Caco-2 (cell line): Measurements from ENCODE around the gene METAP1. TPM values are rescaled to one million over a fixed set of nuclear protein-coding genes. Genes with fewer than 3 reads are reported as not detected.
A peak's percentile ranks its signal among the peaks of the same experiment; 100 is the strongest.

Experiments used
- BruUV-seq: library from RNA; stranded (reverse); fragments of 400-500 nt; replicated peaks from 2 replicates; lab custom pipeline; 2021; lab: Mats Ljungman, UMichigan
- CTCF ChIA-PET: fragments of 300-600 bp; sonication (Branson Sonifier 250); formaldehyde crosslinking; loops from one replicate; lab custom pipeline; 2022; ENCODE audit warnings: antibody characterized with exemption; lab: Charles Lee
- POLR2A ChIA-PET: fragments of 300-600 bp; sonication (Branson Sonifier 250); formaldehyde crosslinking; loops from one replicate; lab custom pipeline; 2022; ENCODE audit warnings: antibody characterized with exemption; lab: Charles Lee
- DNase-seq, 2 experiments: peaks; one replicate each; pipeline versions ENCODE4 v3.0.0 to v3.0.0-alpha.2; 2020 to 2022
- H3K27me3 ChIP-seq: replicated peaks from 2 replicates; pipeline ENCODE4 v1.6.0; 2011; ENCODE audit warnings: low read length; ENCODE audit not compliant: control insufficient read depth, insufficient read depth
- H3K36me3 ChIP-seq: 2 replicates; pipeline ENCODE4 v1.5.1; 2011; ENCODE audit warnings: low read length; ENCODE audit not compliant: control insufficient read depth, insufficient read depth
- H3K4me1 ChIP-seq: fragments of 250-450 bp; sonication (Bioruptor Pico); 2 replicates; pipeline ENCODE4 v1.5.1; 2020; ENCODE audit warnings: mild to moderate bottlenecking
- H3K4me3 ChIP-seq: 2 replicates; pipeline ENCODE4 v1.5.1; 2011; ENCODE audit warnings: low read depth, mild to moderate bottlenecking, control low read depth, low read length
- H3K9me3 ChIP-seq: fragments of 250-450 bp; sonication (Bioruptor Pico); 2 replicates; pipeline ENCODE4 v1.5.1; 2020; ENCODE audit warnings: mild to moderate bottlenecking, moderate library complexity
- H3K27ac Mint-ChIP-seq: one replicate; pipeline ENCODE4 v1.8.0; 2022; ENCODE audit warnings: mixed read lengths; ENCODE audit not compliant: unreplicated experiment
- H3K27me3 Mint-ChIP-seq: one replicate; pipeline ENCODE4 v1.8.0; 2022; ENCODE audit warnings: mixed read lengths; ENCODE audit not compliant: insufficient read depth, unreplicated experiment
- H3K36me3 Mint-ChIP-seq: one replicate; pipeline ENCODE4 v1.8.0; 2022; ENCODE audit warnings: mild to moderate bottlenecking, mixed read lengths; ENCODE audit not compliant: insufficient read depth, unreplicated experiment
- H3K4me1 Mint-ChIP-seq: one replicate; pipeline ENCODE4 v1.8.0; 2022; ENCODE audit warnings: low read depth, mixed read lengths; ENCODE audit not compliant: unreplicated experiment
- H3K4me3 Mint-ChIP-seq: one replicate; pipeline ENCODE4 v1.8.0; 2022; ENCODE audit warnings: mild to moderate bottlenecking, moderate library complexity, mixed read lengths; ENCODE audit not compliant: unreplicated experiment
- H3K9me3 Mint-ChIP-seq: one replicate; pipeline ENCODE4 v1.8.0; 2022; ENCODE audit warnings: mixed read lengths; ENCODE audit not compliant: unreplicated experiment
- intact Hi-C: fragments of 100-400 bp; cut with micrococcal nuclease; formaldehyde crosslinking; loops from one replicate; pipeline ENCODE4 v1.10.0; 2022; ENCODE audit not compliant: unreplicated experiment
- total RNA-seq: library from RNA; stranded (reverse); gene quantifications from 2 replicates; pipeline ENCODE4 v1.2.3, GENCODE V29; 2022
- TF ChIP-seq, protein P1 (sequence below), 2 experiments: fragments of 200-600 bp in 1 of 2; IDR thresholded peaks; 1 replicate in 1 of 2; 2 replicates in 1 of 2; pipeline versions ENCODE4 v1.5.1 to v1.8.0; 2011 to 2022; ENCODE audit warnings: antibody characterized with exemption in 1 of 2, control low read depth in 1 of 2, inconsistent platforms in 1 of 2, low read depth in 1 of 2, low read length in 1 of 2, mild to moderate bottlenecking in 1 of 2, moderate library complexity in 1 of 2; ENCODE audit not compliant: insufficient read depth in 1 of 2, severe bottlenecking in 1 of 2, unreplicated experiment in 1 of 2

METAP1 gene
- total RNA-seq, 1 experiment from 2014 or later: 83.0 TPM

GRCh38 chr4:98996056-98996764, 689 bp downstream of the METAP1 start:
- Histone ChIP-seq H3K36me3 (no peaks in the 10 kb centered on the region), H3K9me3 (no peaks in the 10 kb centered on the region), H3K4me1 (peaks cover 26% of the 10 kb centered on the region), H3K27me3 (no peaks in the 10 kb centered on the region), H3K4me3 (peak overlapping the region; percentile 97)
- Mint-ChIP-seq H3K36me3 (no peaks in the 10 kb centered on the region), H3K4me3 (peak overlapping the region; percentile 85), H3K27me3 (no peaks in the 10 kb centered on the region), H3K4me1 (peaks cover 27% of the 10 kb centered on the region), H3K9me3 (no peaks in the 10 kb centered on the region), H3K27ac (peak overlapping the region; percentile 62)
- intact Hi-C loops: loop anchor here (1.0 to 5.0 kb wide), 3 partner anchors 28 to 854 kb away; partner anchors contain the start of gene STPG2
- ChIA-PET CTCF (interaction anchor here (1.6 to 5.1 kb wide), 3 partner anchors 32 to 60 kb away, joined by 4 to 80 read pairs (median 10); no protein-coding TSS in a partner anchor), POLR2A (interaction anchor here (1.0 to 1.7 kb wide), 4 partner anchors 31 to 92 kb away, joined by 7 to 16 read pairs (median 8); partner anchors contain the start of genes ADH5 and EIF4E)
- peak in 1 of 2 experiments; percentile 17 for DNase-seq
- no TSS peak for BruUV-seq
- TF ChIP-seq, protein P1, sequence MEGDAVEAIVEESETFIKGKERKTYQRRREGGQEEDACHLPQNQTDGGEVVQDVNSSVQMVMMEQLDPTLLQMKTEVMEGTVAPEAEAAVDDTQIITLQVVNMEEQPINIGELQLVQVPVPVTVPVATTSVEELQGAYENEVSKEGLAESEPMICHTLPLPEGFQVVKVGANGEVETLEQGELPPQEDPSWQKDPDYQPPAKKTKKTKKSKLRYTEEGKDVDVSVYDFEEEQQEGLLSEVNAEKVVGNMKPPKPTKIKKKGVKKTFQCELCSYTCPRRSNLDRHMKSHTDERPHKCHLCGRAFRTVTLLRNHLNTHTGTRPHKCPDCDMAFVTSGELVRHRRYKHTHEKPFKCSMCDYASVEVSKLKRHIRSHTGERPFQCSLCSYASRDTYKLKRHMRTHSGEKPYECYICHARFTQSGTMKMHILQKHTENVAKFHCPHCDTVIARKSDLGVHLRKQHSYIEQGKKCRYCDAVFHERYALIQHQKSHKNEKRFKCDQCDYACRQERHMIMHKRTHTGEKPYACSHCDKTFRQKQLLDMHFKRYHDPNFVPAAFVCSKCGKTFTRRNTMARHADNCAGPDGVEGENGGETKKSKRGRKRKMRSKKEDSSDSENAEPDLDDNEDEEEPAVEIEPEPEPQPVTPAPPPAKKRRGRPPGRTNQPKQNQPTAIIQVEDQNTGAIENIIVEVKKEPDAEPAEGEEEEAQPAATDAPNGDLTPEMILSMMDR (IDR thresholded peaks at IDR 0.05; ENCODE audit: insufficient read depth in 1 of 2, low read depth in 1 of 2, low read length in 1 of 2, severe bottlenecking in 1 of 2, unreplicated experiment in 1 of 2): no peak

DNA sequence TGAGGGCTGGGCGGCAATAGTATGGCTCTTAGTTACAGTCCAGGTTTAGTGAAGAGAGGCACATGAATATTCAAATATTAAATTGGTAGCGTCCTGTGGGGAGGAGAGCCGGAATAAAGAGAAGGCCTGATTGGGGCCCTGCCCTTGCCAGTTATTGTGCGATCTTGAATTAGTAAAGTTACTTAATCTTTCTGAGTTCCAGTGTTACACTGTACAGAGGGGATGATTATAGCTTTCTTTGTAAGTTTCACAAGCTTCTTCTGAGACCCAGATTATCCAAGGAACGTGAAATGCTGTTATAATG, 1.2 kb downstream of the METAP1 start:
- no peaks in the 10 kb centered on the region for H3K36me3 Mint-ChIP-seq
- H3K4me1 Mint-ChIP-seq: peaks cover 27% of the 10 kb centered on the region
- H3K27ac Mint-ChIP-seq: peak overlapping the region; percentile 62
- H3K9me3 Mint-ChIP-seq: no peaks in the 10 kb centered on the region
- peak overlapping the region; percentile 85 for H3K4me3 Mint-ChIP-seq
- ChIA-PET POLR2A (no interaction called here), CTCF (interaction anchor here (5.1 kb wide), 1 partner anchor 60 kb away, joined by 80 read pairs; no protein-coding TSS in a partner anchor)
- no peaks in the 10 kb centered on the region for H3K27me3 Mint-ChIP-seq
- H3K36me3 ChIP-seq: no peaks in the 10 kb centered on the region
- DNase-seq: no peak
- peak overlapping the region; percentile 97 for H3K4me3 ChIP-seq
- TSS peak; percentile 58 for BruUV-seq
- intact Hi-C loops: loop anchor here (1.0 to 5.0 kb wide), 3 partner anchors 28 to 854 kb away; partner anchors contain the start of gene STPG2
- no peaks in the 10 kb centered on the region for H3K9me3 ChIP-seq
- no peaks in the 10 kb centered on the region for H3K27me3 ChIP-seq
- peaks cover 26% of the 10 kb centered on the region for H3K4me1 ChIP-seq
- TF ChIP-seq, protein P1 (IDR thresholded peaks at IDR 0.05; ENCODE audit: insufficient read depth in 1 of 2, low read depth in 1 of 2, low read length in 1 of 2, severe bottlenecking in 1 of 2, unreplicated experiment in 1 of 2): no peak

GRCh38 chr4:98997166-98997565, 1.6 kb downstream of the METAP1 start:
- intact Hi-C loops: loop anchor here (5.0 kb wide), 2 partner anchors 250 to 855 kb away; partner anchors contain the start of gene STPG2
- Mint-ChIP-seq H3K27me3 (no peaks in the 10 kb centered on the region), H3K9me3 (no peaks in the 10 kb centered on the region), H3K4me3 (peak overlapping the region; percentile 85), H3K27ac (peak overlapping the region; percentile 62), H3K4me1 (peaks cover 27% of the 10 kb centered on the region), H3K36me3 (no peaks in the 10 kb centered on the region)
- CTCF ChIA-PET: interaction anchor here (5.1 kb wide), 1 partner anchor 59 kb away, joined by 80 read pairs; no protein-coding TSS in a partner anchor
- peaks cover 26% of the 10 kb centered on the region for H3K4me1 ChIP-seq
- no TSS peak for BruUV-seq
- H3K27me3 ChIP-seq: no peaks in the 10 kb centered on the region
- TF ChIP-seq, protein P1 (IDR thresholded peaks at IDR 0.05; ENCODE audit: insufficient read depth in 1 of 2, low read depth in 1 of 2, low read length in 1 of 2, severe bottlenecking in 1 of 2, unreplicated experiment in 1 of 2): no peak
- no peaks in the 10 kb centered on the region for H3K36me3 ChIP-seq
- POLR2A ChIA-PET: no interaction called here
- H3K4me3 ChIP-seq: peak overlapping the region; percentile 97
- no peak for DNase-seq
- H3K9me3 ChIP-seq: no peaks in the 10 kb centered on the region
